Measurements from ENCODE around the gene DDR2. TPM values are rescaled to one million over a fixed set of nuclear protein-coding genes. Genes with fewer than 3 reads are reported as not detected.
"Not testable (repeated sequence)": the region's sequence is repeated elsewhere in the genome, so short reads cannot be mapped to it uniquely, and the experiment has no call there.

The DDR2 gene
- total RNA-seq, 4 donors from 2014 or later: 40.9 to 88.8 (median 56.6) TPM

DNA sequence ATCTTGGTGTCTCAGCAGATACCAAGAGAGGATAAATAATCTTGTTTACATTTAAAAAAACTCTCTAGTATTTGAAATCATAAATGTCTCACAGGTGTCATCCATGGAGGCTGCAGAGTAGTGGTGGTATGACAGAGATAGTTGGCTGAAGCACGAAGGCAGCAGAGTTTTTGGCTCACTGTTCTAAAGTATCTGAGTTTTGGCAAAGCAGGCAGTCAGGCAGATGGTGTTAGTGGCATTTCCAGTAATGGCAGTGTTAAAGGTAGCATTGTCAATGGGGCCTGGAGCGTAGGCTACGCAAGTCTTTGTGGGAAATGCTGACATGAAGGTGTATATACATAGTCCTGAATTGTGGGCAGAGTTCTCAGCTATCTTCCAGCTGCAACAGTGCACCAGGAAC is 89.8 kb downstream of the DDR2 start:
- intact Hi-C loops (cut with DNase I): no loop called here
- no peaks in the 10 kb centered on the region for H3K9me3 ChIP-seq
- DNase-seq: no peak

DNA sequence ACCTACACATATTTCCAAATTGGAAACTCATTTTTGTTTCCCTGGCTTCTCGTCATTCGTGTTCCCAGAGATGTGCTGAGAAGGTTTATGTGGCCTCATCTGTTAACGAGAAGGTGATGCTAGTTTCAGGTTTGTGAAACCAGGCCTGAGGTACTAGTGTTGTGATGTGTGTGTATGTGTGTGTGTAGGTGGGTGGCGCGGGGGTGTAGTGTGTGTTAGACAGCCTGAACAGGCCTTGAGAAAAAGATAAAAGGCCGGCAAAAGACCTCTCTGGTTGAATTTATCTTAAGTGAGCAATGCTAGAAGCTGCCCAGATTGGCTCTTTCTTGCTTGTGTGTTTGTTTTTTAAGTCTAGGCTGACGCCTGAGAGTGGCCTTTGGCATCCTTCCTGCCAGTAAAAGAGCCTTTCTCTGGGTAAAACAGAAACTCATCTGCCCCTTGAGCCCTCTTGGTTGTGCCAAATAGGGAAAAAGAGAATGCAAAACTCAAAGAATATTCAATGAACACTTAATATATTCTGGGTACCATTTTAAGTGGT is 92.4 kb downstream of the DDR2 start:
- TF ChIP-seq, protein P1, sequence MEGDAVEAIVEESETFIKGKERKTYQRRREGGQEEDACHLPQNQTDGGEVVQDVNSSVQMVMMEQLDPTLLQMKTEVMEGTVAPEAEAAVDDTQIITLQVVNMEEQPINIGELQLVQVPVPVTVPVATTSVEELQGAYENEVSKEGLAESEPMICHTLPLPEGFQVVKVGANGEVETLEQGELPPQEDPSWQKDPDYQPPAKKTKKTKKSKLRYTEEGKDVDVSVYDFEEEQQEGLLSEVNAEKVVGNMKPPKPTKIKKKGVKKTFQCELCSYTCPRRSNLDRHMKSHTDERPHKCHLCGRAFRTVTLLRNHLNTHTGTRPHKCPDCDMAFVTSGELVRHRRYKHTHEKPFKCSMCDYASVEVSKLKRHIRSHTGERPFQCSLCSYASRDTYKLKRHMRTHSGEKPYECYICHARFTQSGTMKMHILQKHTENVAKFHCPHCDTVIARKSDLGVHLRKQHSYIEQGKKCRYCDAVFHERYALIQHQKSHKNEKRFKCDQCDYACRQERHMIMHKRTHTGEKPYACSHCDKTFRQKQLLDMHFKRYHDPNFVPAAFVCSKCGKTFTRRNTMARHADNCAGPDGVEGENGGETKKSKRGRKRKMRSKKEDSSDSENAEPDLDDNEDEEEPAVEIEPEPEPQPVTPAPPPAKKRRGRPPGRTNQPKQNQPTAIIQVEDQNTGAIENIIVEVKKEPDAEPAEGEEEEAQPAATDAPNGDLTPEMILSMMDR (IDR thresholded peaks at IDR 0.05): no peak
- TF ChIP-seq POLR2A (IDR thresholded peaks at IDR 0.05): no peak
- 72 to 74% methylated on average over 7 of the region's 7 CpGs for WGBS, 2 donors
- intact Hi-C loops (cut with DNase I): no loop called here
- H3K27ac ChIP-seq: no peak overlapping the region
- no peaks in the 10 kb centered on the region for H3K27me3 ChIP-seq
- peaks cover 0 to 4% of the 10 kb centered on the region in 2 donors for H3K4me1 ChIP-seq
- H3K36me3 ChIP-seq: no peaks in the 10 kb centered on the region
- no peak overlapping the region for H3K4me3 ChIP-seq (replicated peaks in 1 of 3)
- no peak for DNase-seq
- H3K9me3 ChIP-seq: no peaks in the 10 kb centered on the region

More for the DNA sequence above, 89.8 kb downstream of the DDR2 start:
- TF ChIP-seq POLR2A (IDR thresholded peaks at IDR 0.05): no peak
- TF ChIP-seq, protein P1 (IDR thresholded peaks at IDR 0.05): no peak
- peaks cover 0 to 4% of the 10 kb centered on the region in 2 donors for H3K4me1 ChIP-seq
- H3K27me3 ChIP-seq: no peaks in the 10 kb centered on the region
- WGBS, 2 donors: 90 to 98% methylated on average over 3 of the region's 3 CpGs
- H3K27ac ChIP-seq: no peak overlapping the region
- H3K4me3 ChIP-seq (replicated peaks in 1 of 3): no peak overlapping the region
- H3K36me3 ChIP-seq: no peaks in the 10 kb centered on the region

DNA sequence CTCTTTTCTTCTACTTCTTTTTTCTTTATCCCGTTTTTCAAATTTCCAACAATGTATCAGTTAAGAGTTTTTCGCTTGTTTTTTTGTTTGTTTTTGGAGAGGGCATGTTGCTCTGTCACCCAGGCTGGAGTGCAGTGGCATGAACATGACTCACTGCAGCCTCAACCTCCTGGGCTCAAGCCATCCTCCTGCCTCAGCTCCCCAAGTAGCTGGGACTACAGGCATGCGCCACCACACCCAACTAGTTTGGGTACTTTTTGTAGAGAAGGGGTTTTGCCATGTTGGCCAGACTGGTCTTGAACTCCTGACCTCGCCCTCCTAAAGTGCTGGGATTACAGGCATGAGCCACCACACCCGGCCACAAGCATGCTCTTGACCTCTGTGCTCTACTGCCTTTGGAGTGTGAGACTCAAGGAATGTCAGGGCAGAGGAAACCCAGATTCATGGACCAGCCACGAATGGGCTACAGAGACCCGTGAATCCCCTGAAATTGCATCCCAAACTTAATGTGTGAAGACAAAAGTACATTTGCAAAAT is 93.1 kb downstream of the DDR2 start:
- Histone ChIP-seq H3K9me3 (no peaks in the 10 kb centered on the region), H3K27me3 (no peaks in the 10 kb centered on the region), H3K27ac (no peak overlapping the region), H3K36me3 (no peaks in the 10 kb centered on the region), H3K4me1 (peaks cover 0 to 4% of the 10 kb centered on the region in 2 donors), H3K4me3 (replicated peaks in 1 of 3) (no peak overlapping the region)
- intact Hi-C loops (cut with DNase I): no loop called here
- whole genome bisulfite sequencing, 2 donors: 89 to 93% methylated on average over 5 to 7 of the region's 7 CpGs
- DNase-seq: no peak
- no peak for TF ChIP-seq POLR2A (IDR thresholded peaks at IDR 0.05)
- TF ChIP-seq, protein P1 (IDR thresholded peaks at IDR 0.05): no peak

DNA sequence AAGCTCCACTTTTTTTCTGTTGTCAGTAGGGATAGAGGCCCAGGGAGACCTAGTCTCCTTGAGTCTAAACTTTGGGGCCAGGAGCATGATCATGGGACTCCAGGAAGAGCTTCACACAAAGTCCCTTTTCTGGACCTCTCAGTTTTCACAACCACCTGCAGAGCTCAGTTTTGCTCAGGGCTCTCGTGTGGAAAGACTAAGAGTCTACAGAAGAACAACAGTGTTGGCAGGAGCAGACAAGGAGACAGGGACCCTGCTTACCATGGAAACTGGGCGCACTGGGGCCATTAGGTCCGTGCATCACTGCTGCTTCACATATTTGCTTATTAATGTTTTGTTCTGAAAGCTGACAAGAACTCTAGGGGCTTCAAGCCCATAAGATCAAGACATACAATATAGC is 94.3 kb downstream of the DDR2 start:
- Histone ChIP-seq H3K9me3 (no peaks in the 10 kb centered on the region), H3K36me3 (no peaks in the 10 kb centered on the region), H3K27ac (no peak overlapping the region), H3K4me1 (peaks cover 0 to 4% of the 10 kb centered on the region in 2 donors), H3K27me3 (no peaks in the 10 kb centered on the region), H3K4me3 (replicated peaks in 1 of 3) (no peak overlapping the region)
- no peak for DNase-seq
- TF ChIP-seq POLR2A (IDR thresholded peaks at IDR 0.05): no peak
- TF ChIP-seq, protein P1 (IDR thresholded peaks at IDR 0.05): no peak
- intact Hi-C loops (cut with DNase I): no loop called here
- WGBS, 2 donors: 83 to 88% methylated on average over 3 of the region's 3 CpGs

DNA sequence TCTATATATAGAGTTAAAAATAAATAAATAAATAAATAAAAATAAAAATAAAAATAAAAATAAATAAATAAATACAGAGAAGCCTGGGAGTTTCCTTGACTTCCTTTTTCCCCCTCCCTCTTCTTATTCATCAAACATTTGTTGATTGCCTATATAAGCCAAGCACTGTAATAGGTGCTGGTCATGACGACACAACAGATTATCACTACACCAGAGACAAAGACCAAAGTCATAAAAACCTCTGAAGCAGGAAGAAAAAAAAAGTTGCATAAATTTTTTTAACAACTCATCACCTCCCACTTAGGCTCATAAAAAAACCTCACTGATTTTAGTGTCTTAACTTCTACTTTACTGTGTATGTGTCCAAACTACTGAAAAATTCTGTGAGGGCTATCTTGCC is 95.2 kb downstream of the DDR2 start:
- H3K27ac ChIP-seq; intact Hi-C loops (cut with DNase I); H3K4me3 ChIP-seq (replicated peaks in 1 of 3); H3K36me3 ChIP-seq; DNase-seq; H3K27me3 ChIP-seq; H3K9me3 ChIP-seq; H3K4me1 ChIP-seq: not testable (repeated sequence)
- 90 to 92% methylated on average over 1 of the region's 1 CpG for WGBS, 2 donors
